Iris pigment epithelial cell (primary cell): Measurements from ENCODE around the gene TCF7L2.

Experiments used
- DNase-seq: peaks from one replicate; pipeline ENCODE4 v3.0.0-alpha.2; 2011; ENCODE audit warnings: low read depth

TCF7L2 gene

DNA sequence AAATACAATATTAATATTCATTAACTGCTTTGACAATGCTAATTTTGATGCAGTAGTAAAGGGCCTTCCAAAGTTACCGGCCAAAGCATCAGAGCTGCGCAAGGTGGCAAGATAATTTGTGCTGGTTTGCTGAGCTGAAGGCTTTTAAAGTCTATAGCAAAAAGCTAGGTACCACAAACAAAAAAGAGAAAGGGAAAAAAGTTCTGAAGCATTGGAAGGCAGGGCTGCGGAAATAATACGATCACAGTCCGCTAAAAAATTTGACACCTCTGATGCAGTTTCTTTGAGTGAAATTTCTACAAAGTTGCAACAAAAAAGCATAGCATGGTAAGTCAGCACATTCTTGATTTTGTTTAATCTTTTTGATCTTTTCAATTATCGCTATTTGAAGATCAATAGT, 175.6 kb downstream of the TCF7L2 start:
- no peak for DNase-seq

DNA sequence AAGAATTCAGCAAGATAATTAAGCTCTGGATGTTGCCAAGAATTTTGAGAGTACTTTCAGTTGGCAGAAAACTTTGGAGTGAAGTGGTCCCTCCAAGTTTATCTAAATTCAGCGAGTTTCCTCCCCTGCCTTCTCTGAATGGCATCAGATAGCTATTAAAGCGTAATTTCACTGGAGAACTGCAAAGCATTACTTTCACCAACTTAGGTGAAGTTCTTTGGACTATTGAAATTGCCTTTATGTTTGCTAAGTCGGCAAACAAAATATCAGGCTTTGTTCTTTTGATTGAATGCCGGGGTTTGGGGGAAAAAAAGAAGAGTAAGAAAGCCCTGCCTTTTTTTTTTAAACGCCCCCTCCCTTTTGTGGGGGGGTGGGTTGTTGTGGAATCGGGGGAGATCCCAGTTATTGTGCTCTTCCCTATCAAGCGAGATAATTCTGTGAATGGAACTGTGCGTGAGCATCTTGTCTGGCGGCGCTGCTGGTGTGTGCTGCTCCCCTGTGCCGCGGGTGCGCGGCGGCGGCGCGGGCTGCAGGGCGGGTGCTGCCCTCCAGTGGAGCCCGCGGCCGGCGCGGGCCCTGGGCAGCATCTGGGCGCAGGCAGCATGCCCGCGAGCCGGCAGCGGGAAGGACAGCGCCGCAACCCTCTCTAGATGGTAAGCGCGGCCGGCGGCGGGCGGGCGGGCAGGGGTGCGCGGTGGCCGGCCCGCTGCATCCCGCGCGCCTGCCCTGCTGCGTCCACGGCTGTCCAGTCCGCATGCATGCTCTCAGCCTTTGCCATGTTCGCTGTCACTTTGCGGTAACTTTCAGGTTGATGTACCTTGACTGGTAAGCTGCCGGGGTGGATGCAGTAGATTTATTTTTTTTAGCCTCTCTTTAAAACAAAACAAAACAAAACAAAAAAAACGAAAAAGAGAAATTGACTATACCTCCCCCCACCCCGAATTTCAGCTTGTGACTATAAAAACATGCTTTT, 176.5 kb downstream of the TCF7L2 start:
- DNase-seq: peak; percentile 77

DNA sequence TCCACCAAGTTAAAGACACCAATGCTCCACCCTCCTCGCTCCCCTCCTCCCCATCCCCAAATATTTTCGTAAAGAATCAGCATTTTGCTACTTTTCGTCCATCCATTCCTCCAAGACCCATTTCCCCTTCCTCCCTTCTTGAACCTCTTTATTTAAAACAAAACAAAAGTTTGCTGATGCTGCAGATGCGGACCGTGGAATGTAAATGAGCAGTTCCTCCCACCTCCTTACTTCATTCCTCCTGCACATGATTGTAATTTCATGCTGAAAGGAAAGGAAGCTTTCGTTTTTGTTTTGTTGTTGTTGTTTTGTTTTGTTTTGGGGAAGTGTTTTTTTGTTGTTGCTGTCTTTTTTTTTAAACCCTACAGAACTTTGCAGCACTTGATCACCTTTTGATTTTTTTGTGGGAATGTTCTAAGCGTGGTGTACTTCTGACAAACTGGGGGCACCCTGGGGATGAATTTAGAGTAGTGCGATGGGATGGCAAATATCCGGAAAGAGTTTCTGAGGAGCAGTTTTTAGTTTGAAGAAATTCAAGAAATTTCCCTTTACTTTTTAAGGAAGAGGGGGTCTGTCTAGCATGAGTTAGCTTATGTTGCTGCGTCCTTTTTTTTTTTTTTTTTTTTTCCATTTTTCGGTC, 177.3 kb downstream of the TCF7L2 start:
- DNase-seq: no peak

DNA sequence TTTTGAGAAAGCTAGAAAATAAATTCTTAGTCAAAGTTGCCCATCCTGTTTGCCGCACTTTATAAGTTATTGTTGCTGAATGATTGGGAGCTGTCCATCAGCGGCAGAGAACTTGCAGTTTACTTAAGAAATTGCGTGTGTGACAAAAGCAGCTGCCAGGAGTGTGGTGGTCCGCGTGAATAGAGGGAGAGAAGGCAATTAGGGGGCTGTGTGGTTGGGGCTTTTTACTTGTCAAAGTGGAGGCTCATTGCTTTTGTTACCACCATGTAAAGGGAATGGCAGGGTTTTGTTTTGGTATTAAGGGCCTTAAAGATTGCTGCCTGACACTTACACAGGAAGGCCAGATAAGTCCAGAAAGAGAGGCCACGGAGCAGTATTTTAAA, 177.8 kb downstream of the TCF7L2 start:
- DNase-seq: no peak

DNA sequence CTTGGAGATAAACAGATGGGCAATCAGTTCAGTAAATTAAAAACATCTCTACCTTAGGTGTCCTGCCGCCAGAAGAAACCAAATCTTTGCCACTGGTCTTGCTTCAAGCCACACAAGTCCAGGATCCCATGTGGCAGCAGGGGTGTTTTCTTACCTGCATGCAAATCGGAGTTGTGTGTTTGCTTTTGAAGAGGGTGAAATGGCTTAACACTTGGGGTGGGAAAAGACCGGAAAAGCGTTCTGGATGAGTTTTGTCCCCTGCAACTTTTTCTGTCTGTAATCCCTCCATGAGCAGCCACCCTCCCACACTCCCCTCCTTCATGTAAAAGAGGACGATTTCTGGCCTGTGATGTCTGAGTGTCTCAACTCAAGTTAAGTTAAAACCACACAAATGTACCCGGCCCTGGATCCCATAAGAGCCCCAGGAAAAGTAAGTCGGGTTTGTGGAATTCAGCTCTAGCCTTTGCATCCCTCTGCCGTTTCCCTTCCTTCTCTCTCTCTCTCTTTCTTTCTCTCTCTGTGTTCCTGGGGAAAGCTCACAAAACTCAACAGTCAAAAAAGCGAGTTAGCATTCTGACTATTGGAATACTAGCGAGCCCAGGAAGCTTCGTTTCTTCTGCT, 178.5 kb downstream of the TCF7L2 start:
- DNase-seq: no peak

DNA sequence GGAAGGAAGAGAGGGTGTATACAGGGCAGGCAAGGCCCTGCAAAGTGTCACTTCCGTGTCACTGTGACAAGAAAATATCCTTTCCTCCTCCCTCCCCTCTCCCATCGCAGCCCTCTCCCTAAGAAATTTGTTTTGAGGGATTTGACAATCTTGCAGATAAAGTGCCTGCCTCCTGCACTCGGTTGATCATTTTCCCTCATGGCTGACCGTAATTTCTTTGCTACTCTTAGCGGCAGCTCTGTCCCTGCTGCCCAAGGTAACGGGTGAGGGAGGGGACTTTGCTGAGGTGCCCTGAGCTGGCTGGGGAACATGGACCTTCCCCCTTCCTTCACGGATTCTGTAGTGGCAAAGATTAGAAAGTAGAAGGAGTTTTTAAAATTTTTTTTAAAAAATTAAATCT, 179.1 kb downstream of the TCF7L2 start:
- DNase-seq: no peak

DNA sequence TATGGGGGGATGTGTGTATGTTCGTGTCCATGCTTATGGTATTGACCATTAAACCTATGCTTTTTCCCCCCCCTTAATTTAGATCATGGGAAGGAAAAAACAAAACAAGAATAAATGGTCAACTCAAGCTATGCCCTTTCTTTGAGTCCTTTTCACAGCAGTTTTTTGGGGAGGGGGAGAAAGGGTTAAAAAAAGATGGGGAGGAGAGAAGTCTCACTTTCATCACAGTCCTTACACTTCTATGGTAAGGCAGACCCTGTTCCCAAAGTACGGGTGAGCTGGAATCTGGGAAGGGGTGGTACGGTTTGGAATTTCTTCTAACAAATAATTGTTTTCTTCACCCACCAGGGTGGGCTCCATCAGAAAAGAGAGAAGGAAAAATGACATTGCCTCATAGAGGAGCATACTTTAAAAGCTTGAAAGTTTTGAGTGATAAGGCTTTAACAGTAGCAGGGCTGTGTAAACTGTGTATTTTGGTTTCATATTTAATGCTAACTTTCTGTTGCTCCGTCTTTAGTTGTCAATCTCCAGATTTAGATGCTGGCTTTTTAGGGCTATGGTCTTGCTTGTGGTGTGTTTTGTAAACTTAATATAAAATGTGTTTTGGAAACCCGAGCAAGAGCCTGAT, 180.1 kb downstream of the TCF7L2 start:
- DNase-seq: no peak

DNA sequence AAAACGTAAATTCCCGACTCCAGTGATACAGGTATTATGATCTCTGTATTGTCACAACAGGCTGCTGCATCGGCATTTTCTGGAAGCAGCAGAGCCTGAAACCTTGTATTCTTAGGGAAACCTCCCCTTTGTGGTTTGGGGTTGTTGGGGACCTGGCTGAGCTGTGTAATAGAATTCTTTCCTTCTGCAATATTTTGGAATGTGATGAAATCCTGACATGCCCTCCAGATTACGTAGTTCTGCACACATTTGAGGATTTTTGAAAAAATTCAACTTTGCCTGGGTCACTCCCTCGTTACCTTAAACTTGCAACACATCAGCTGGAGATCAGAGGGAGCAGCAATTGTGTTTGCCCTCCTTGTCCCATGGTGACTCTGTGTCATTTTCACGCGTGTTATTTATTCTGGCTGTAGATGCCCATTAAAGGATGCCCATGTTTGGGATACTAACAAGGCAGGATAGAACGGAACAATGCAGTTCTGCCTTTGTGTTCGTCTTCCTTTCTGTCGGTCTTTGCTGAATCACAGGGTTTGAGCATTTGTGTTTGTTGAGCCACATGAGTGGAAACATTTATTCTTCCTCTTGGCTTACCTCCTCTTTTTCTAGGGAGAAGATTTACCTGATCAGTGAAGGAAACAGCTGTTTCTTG, 181.7 kb downstream of the TCF7L2 start:
- DNase-seq: peak; percentile 90

DNA sequence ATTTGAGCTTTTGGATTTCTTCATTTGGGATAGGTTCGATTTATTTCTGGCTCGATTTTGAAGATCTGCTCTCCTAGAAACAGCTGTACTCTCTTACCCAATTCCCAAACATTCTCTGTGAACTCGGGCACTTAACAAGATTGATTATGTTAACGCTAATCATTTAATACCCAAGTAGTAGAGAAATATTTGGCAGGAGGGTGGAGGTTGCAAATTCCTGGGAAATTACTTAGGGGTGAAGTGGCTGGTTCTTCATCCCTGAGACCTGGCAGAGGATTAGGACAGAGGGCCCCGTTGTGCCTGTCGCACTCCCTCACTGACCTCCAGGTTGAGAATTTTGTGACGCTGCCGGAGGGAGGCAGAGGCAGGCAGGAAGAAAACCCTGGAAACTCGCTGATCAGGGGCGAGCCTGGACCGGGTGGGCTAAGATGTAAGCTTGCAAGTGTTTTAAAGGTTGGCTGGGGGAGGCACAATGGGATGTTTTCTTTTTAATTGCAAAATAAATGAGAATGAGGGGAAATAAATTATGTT, 182.6 kb downstream of the TCF7L2 start:
- DNase-seq: peak; percentile 9

DNA sequence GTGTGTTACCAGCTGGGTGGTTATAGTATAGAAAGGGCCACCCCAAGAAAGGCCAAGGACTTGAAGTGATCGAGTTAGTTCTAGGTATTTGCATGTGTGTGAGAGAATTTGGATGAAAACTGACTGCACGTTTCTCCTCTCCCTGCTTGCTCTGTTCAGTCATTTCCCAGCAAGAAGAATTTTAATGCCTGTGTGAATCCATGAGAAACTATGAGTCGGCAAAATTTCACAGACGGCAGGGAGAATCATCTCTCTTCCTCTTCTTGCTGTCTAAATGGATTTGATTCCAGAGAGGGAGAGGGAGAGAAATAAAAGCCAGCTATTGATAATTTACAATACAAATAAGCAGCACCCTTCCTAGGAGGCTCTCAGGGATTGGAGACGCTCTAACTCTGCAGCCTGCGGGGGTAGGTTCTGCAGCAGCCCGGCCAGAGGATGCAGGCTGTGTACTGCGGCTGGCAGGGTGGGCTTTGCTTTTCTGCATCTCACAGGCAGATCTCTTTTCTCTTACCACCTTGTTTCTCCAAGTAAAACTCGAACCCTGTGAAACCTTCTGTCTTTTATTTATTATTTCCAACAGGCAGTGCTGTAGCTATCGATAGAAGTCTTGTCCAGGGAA, 183.6 kb downstream of the TCF7L2 start:
- DNase-seq: peak; percentile 71

DNA sequence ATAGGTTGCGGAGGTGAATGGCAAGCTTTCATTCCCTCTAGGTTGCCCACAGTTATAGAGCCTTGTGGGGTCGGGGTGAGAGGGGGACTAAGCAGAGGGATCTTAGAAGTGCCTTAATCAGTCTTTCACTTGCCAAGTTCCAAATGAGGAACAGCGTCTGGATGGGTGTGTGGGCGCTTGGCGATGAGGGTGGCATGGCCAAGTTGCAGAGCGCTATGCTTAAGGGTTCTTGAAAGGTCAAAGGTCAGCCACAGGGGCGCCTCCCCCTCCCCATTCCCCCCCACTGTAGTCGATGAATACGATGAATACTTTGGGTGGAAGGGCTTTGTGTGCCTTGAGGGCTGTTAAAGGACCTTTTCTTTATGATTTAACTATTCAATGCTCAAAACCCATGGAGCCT, 185.0 kb downstream of the TCF7L2 start:
- no peak for DNase-seq

DNA sequence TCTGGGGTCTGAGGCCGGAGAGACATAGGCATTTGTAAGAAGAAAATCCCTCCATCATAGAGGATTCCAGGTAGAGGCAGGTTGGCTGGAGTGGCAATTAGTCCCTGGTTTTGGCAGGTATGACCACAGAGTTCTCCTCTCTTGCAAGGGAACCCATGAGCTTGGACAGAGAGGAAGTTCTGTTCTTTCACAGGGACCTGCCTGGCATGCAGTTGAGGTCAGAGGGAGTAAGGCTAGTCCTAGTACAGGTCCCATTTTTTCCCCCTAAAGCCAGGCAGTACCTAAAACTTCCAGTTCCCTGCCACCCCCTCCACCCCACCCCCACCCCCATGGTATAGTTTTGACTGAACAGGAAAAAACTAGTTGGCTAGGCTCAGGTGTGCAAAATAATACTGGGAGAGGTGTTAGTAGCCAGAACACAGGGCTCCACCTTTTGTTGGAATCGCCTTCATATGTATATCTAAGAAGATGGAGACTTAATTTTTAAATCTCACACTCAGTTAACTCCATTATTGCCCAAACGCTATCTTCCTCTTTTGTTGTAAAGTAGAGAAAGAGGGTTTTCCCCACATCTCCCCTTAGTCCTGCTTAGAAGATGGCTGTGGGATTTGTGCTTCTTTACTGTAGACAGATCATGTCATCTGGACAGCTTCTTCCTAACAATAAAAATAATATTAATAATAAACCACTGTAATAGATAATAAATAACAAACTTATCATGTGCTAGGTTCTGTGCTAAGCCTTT, 188.1 kb downstream of the TCF7L2 start:
- DNase-seq: no peak

DNA sequence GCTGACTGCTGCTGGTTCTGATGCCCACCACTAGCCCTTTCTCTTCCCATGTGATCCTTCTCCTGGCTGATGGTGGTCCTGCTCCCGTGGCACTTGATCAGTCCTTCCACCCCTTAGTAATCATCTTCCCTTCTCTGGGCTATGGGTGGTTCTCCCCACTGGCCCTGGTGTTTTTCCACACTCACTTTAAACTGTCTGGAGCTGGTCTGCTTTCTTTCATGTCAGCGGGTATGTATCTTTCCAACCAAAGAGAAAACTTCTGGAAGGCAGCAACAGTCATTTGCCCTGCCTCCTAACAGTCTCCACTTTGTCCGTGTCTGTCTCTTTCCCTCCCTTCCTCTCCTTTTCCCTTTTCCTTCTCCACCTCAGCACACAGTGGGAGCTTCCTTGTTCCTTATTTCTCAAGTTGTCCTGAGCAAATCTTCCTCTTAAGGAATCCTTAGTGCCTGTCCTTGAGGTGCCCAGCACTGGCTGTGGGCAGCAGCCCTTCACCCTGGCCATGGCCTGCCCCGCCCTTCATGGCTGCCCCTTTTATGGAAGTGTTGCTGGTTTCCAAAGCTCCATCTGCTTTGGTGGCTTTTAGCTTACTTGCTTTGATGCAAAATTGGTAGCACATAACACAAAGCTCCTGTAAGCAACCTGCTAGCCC, 189.0 kb downstream of the TCF7L2 start:
- DNase-seq: no peak

DNA sequence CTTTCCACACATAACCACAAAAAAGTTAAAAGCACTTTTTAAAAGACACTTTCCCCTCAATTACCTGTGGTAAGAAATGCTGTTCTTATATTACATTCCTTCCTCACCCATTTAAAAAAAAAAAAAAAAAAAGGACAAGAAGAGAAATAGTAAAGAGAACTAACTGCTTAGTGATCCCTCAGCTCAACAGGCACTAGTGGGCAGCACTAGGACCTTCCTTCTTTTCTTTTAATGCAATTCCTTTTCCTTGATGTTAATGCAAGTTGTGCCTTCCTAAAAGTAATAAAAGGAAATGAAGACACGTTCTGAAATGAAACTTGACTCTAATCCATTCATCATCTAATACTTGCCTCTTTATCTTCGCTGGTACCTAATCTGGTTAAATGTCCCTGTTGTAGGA, 189.7 kb downstream of the TCF7L2 start:
- DNase-seq: peak; percentile 50

DNA sequence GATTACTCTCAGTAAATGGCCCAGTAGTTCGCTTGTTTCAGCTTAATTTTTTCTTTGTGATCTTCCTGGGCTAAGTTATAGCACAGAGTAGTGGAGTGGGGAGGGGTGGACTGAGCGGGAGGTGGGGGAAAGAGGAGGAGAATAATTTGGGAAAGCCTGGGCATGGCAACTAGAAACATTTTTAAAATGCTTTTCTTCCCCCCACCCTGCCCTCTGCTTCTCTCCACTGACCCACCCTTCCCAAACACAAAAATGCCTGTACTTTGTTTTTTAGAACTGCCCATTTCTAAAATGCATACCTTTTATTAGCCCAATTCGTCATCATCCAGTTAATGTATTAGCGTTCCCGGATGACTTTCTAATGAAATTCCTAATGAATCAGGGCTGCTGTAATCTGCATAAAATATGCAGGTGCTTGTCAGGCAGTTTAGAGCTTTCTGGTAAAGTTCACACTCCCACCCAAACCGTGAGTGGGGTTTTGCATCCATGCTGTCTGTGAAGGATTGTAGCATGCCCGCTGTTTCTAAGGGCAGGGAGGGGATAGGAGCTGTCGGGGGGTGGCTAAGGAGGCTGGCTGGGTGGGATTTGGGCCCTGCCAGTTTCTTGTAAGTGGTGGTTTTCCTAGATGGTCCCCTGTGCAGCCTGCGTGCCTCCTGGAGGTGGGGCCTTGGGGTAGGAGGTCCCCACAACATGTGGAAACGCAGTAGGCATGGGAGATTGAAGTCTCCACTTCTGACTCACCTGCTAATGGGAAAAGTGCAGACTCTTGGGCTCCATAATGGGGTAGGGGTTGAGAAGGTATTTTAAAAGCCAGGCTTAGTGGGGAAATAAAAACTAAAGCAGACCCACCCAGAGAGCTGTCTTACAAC, 190.3 kb downstream of the TCF7L2 start:
- DNase-seq: no peak

DNA sequence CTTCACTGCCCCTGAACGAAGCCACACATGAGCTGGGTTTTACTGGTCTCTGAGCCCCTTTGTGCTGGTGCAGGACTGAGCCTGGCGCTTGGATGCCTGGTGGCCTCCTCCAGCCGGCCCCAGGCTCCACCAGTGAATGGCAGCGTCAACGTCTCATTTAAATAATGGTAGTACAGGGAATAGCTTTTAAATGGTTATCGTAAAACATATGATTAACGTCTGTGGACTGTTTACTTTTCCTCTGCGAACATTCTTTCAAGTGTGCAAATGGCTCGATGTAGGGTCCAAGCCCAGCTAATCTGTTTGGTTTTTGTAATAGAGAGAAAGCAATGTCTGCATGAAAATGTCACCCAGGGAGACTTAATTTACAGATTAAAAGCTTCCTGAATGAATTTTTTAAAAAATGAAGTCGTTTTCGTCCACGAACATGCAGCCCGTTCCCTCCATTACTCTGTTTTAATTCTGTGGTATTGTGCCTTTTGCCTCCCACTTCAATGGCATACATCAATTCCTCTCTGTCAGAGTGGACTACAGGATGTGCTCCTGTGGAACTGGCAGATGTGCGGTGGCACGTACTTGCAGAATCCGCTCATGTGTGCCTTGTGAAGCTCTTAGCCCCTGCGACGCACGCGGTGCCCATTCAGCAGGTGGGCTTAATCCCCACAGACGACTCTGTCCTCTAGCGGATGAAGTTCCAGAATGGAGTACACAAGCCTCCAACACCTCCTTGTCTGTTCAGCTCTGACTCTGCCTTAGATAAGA, 192.7 kb downstream of the TCF7L2 start:
- no peak for DNase-seq

DNA sequence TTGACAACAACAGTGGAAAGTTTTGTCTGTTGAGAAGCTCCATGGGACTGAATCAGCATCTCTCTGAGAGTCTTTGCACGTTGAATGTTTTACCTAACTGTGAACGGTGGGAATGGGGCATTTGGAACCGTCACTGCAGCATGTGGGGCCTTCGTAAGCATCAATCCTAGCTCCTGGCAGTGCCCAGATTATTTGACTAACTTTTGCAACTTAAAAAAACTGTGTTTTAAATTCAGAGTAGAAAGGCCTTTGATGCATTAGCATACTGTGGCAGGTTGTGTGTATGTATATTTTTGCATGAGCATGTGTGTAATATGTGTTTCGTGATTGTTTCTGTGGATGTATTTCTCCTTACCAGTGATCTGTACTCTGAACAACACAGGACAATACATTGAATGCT, 194.5 kb downstream of the TCF7L2 start:
- no peak for DNase-seq

DNA sequence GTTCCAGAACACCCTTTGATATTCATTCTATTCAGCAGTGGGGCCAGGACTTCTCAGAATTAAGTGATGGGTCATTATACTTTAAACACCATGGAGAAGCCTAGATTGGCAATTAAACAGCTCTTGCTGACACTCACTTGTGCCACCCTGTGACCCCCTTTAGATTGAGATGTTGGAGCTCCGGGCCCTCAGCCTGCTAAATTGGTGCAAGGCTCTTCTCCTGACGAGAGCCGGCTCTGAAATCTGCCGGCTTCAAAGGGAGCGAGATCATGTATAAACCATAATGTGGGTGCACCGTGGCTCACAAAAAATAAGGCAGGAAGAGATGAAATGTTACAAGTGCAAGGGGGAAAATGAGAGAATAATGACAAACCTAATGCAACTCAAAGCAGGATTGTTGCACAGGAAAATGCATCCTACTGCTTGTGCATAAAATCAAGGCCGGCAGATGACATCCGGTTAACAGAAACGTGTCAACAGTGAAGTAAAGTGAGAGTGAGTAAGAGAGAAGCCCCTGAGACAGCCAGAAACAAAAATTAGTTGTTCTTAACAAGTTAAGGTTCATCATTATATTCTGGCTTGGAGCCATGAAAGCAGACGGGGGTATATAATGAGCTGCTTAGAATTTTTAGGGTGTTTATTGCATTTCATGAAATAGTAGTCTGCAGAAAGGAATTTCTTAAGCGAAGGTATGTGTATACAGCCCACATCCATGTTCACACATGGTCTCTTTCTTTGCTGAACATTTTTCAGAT, 198.2 kb downstream of the TCF7L2 start:
- no peak for DNase-seq
